ENCODE measurements around the gene ZNF345.

ZNF345 gene

GRCh38 chr19:36918090-36918489 is 67.4 kb downstream of the ZNF345 start:
- no peak for DNase-seq
